Measurements from ENCODE around the gene CHRDL1.
"Not testable (repeated sequence)": the region's sequence is repeated elsewhere in the genome, so short reads cannot be mapped to it uniquely, and the experiment has no call there.

DNA sequence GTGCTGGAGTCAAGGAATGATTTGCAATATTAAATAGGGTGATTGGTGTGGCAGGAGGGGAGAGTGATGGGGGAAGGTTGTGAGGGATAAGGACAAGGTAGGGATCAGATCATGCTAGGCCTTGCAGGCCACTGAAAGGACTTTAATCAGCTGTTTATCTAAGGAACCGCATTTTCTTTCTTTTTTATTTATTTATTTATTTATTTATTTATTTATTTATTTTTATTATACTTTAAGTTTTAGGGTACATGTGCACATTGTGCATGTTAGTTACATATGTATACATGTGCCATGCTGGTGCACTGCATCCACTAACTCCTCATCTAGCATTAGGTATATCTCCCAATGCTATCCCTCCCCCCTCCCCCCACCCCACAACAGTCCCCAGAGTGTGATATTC is 20.9 kb upstream of the CHRDL1 start:
- TF ChIP-seq, protein P1, sequence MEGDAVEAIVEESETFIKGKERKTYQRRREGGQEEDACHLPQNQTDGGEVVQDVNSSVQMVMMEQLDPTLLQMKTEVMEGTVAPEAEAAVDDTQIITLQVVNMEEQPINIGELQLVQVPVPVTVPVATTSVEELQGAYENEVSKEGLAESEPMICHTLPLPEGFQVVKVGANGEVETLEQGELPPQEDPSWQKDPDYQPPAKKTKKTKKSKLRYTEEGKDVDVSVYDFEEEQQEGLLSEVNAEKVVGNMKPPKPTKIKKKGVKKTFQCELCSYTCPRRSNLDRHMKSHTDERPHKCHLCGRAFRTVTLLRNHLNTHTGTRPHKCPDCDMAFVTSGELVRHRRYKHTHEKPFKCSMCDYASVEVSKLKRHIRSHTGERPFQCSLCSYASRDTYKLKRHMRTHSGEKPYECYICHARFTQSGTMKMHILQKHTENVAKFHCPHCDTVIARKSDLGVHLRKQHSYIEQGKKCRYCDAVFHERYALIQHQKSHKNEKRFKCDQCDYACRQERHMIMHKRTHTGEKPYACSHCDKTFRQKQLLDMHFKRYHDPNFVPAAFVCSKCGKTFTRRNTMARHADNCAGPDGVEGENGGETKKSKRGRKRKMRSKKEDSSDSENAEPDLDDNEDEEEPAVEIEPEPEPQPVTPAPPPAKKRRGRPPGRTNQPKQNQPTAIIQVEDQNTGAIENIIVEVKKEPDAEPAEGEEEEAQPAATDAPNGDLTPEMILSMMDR (conservative IDR thresholded peaks at IDR 0.05 in 1 of 2, IDR thresholded peaks at IDR 0.05 in 1 of 2; ENCODE audit: extremely low read depth in 1 of 2, insufficient read depth in 1 of 2, low read depth in 1 of 2, low read length in 2 of 2) = not testable (repeated sequence)
- not testable (repeated sequence) for TF ChIP-seq EZH2 (IDR thresholded peaks at IDR 0.05; ENCODE audit: borderline replicate concordance, low read length)

Data from mammary epithelial cell (primary cell).